Chondrocyte (in vitro differentiated cells): Measurements from ENCODE around the gene RNASE13. TPM values are rescaled to one million over a fixed set of nuclear protein-coding genes. Genes with fewer than 3 reads are reported as not detected.
A peak's percentile ranks its signal among the peaks of the same experiment; 100 is the strongest.

Experiments used
- DNase-seq: peaks from one replicate; pipeline ENCODE4 v3.0.0; 2021; ENCODE audit warnings: mixed read lengths, low spot score
- H3K27ac Mint-ChIP-seq: one replicate; pipeline ENCODE4 v1.8.0; 2021; ENCODE audit warnings: mild to moderate bottlenecking, moderate library complexity, mixed read lengths; ENCODE audit not compliant: unreplicated experiment
- H3K27me3 Mint-ChIP-seq: 2 replicates; pipeline ENCODE4 v1.8.0; 2021; ENCODE audit warnings: low read depth, mixed read lengths
- H3K36me3 Mint-ChIP-seq: 2 replicates; pipeline ENCODE4 v1.8.0; 2021; ENCODE audit warnings: low read depth, mixed read lengths
- H3K4me1 Mint-ChIP-seq: 2 replicates; pipeline ENCODE4 v1.8.0; 2021; ENCODE audit warnings: low read depth, mild to moderate bottlenecking, mixed read lengths
- H3K4me3 Mint-ChIP-seq: one replicate; pipeline ENCODE4 v1.8.0; 2021; ENCODE audit warnings: mild to moderate bottlenecking, moderate library complexity, mixed read lengths; ENCODE audit not compliant: unreplicated experiment
- H3K9me3 Mint-ChIP-seq: 2 replicates; pipeline ENCODE4 v1.8.0; 2021; ENCODE audit warnings: low read depth, mixed read lengths
- total RNA-seq: library from RNA; stranded (reverse); gene quantifications from 3 replicates; pipeline ENCODE4 v1.2.1, GENCODE V29; 2021
- TF ChIP-seq, protein P1 (sequence below): fragments of 200-600 bp; sonication (generic); IDR thresholded peaks from 2 replicates; pipeline ENCODE4 v1.5.0; 2021; ENCODE audit warnings: antibody characterized with exemption, mild to moderate bottlenecking, moderate library complexity

RNASE13 gene
- total RNA-seq, 1 donor from 2014 or later = not detected

DNA sequence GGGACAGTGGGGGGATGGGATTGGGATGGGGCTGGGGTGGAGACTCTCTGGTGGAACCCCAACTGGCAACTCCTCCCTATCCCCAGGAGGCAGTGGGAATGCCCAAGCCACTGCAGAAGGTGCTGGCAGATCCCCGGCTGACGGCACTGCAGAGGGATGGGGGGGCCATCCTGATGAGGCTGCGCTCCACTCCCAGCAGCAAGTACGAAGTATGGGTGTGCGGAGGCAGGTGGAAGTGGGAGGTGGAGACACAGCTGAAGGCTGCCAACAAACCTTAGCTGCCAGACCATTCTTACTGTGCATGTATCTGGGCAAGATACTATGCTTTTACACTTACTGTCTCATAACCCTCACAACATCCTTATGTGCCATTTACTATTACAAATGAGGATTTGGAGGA, 43.7 kb upstream of the RNASE13 start:
- TF ChIP-seq, protein P1, sequence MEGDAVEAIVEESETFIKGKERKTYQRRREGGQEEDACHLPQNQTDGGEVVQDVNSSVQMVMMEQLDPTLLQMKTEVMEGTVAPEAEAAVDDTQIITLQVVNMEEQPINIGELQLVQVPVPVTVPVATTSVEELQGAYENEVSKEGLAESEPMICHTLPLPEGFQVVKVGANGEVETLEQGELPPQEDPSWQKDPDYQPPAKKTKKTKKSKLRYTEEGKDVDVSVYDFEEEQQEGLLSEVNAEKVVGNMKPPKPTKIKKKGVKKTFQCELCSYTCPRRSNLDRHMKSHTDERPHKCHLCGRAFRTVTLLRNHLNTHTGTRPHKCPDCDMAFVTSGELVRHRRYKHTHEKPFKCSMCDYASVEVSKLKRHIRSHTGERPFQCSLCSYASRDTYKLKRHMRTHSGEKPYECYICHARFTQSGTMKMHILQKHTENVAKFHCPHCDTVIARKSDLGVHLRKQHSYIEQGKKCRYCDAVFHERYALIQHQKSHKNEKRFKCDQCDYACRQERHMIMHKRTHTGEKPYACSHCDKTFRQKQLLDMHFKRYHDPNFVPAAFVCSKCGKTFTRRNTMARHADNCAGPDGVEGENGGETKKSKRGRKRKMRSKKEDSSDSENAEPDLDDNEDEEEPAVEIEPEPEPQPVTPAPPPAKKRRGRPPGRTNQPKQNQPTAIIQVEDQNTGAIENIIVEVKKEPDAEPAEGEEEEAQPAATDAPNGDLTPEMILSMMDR = no peak
- Mint-ChIP-seq H3K27ac (no peak overlapping the region), H3K27me3 (no peaks in the 10 kb centered on the region), H3K36me3 (peaks cover 50% of the 10 kb centered on the region), H3K9me3 (no peaks in the 10 kb centered on the region), H3K4me1 (peaks cover 9% of the 10 kb centered on the region), H3K4me3 (no peak overlapping the region)
- DNase-seq = no peak

DNA sequence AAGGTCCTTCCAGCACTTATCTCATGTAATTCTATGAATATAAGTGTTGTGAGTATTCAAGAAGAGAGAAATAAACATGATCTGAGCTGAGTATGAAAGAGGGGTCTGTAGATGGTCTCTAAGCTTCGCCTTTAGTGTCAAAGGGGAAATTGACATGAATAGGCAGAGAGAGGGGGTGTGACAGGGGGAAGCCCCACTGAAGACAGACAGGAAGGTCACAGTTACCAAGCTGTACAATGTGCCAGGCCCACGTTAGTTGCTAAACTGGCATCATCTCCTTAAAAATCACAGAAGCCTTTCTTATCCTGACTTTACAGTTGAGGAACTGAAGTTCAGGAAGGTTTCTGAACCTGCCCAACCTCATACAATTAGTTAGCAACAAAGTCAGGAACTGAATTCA, 43.1 kb upstream of the RNASE13 start:
- TF ChIP-seq, protein P1 = no peak
- Mint-ChIP-seq H3K36me3 (peaks cover 50% of the 10 kb centered on the region), H3K4me1 (peaks cover 14% of the 10 kb centered on the region), H3K9me3 (no peaks in the 10 kb centered on the region), H3K4me3 (no peak overlapping the region), H3K27ac (peak overlapping the region; percentile 49), H3K27me3 (no peaks in the 10 kb centered on the region)
- DNase-seq = no peak

DNA sequence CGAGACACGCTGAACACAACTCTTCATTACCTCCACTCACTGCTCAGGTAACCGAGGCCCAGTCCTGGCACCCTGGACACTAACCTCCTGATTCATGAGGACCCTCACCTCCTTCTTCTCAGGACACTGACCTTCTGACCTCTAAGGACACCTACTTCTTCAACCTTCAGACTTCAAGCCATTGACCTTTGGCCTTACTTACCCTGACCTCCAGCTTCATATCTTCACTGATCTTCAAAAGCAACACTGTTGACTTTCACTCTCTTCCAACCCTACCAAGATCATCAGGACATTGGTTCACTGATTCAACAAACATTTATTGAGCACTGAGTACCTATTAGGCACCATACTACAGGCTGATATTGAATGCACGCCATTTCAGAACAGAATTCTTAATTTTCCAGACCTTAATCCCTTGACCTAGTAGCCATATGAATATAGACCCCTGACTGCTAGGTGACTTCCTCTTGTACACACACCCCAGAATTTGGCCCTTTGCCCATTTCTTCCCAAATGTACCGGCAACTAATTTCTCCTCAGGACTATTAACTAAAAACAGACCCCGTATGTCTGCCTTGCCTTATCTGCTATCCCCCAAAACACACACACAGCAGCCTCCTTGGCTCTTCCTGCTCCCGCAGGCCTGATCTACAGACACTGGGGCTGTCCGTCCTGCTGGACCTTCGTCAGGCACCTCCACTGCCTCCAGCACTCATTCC, 41.3 kb upstream of the RNASE13 start:
- no peak for DNase-seq
- H3K4me1 Mint-ChIP-seq = peaks cover 26% of the 10 kb centered on the region
- no peak overlapping the region for H3K4me3 Mint-ChIP-seq
- peaks cover 45% of the 10 kb centered on the region for H3K36me3 Mint-ChIP-seq
- H3K27ac Mint-ChIP-seq = no peak overlapping the region
- H3K9me3 Mint-ChIP-seq = no peaks in the 10 kb centered on the region
- TF ChIP-seq, protein P1 = no peak
- H3K27me3 Mint-ChIP-seq = no peaks in the 10 kb centered on the region

DNA sequence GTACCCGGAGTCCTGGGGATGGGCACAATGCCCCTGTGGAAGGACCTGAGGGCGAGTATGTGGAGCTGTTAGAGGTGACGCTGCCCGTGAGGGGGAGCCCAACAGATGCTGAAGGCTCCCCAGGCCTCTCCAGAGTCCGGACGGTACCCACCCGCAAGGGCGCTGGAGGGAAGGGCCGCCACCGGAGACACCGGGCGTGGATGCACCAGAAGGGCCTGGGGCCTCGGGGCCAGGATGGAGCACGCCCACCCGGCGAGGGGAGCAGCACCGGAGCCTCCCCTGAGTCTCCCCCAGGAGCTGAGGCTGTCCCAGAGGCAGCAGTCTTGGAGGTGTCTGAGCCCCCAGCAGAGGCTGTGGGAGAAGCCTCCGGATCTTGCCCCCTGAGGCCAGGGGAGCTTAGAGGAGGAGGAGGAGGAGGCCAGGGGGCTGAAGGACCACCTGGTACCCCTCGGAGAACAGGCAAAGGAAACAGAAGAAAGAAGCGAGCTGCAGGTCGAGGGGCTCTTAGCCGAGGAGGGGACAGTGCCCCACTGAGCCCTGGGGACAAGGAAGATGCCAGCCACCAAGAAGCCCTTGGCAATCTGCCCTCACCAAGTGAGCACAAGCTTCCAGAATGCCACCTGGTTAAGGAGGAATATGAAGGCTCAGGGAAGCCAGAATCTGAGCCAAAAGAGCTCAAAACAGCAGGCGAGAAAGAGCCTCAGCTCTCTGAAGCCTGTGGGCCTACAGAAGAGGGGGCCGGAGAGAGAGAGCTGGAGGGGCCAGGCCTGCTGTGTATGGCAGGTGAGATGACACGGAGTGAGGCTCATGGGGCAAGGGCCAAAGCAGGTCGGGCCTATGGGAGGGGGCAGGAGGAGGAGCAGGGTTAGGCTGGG, 40.0 kb upstream of the RNASE13 start:
- peaks cover 28% of the 10 kb centered on the region for H3K4me1 Mint-ChIP-seq
- H3K27me3 Mint-ChIP-seq = no peaks in the 10 kb centered on the region
- no peak overlapping the region for H3K27ac Mint-ChIP-seq
- H3K36me3 Mint-ChIP-seq = peaks cover 41% of the 10 kb centered on the region
- no peak overlapping the region for H3K4me3 Mint-ChIP-seq
- no peak for DNase-seq
- H3K9me3 Mint-ChIP-seq = no peaks in the 10 kb centered on the region
- TF ChIP-seq, protein P1 = no peak

DNA sequence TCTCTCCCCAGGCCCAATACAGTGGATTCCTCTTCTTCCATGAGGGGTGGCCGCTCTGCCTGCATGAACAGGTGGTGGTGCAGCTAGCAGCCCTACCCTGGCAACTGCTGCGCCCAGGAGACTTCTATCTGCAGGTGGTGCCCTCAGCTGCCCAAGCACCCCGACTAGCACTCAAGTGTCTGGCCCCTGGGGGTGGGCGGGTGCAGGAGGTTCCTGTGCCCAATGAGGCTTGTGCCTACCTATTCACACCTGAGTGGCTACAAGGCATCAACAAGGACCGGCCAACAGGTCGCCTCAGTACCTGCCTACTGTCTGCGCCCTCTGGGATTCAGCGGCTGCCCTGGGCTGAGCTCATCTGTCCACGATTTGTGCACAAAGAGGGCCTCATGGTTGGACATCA, 39.3 kb upstream of the RNASE13 start:
- Mint-ChIP-seq H3K9me3 (no peaks in the 10 kb centered on the region), H3K4me1 (peaks cover 35% of the 10 kb centered on the region)

More for the DNA sequence above, 39.3 kb upstream of the RNASE13 start:
- TF ChIP-seq, protein P1 = no peak
- Mint-ChIP-seq H3K27ac (no peak overlapping the region), H3K36me3 (peaks cover 37% of the 10 kb centered on the region), H3K27me3 (no peaks in the 10 kb centered on the region), H3K4me3 (no peak overlapping the region)
- no peak for DNase-seq
